ENCODE results near the gene GDPGP1. TPM values are rescaled to one million over a fixed set of nuclear protein-coding genes. Genes with fewer than 3 reads are reported as not detected.

GDPGP1 gene
- total and polyA plus RNA-seq, 9 of the 15 experiments (the other 6 are each of a cell fraction or from before 2014, with no cell fraction given) = 0.78 to 6.1 (median 2.8) TPM

DNA sequence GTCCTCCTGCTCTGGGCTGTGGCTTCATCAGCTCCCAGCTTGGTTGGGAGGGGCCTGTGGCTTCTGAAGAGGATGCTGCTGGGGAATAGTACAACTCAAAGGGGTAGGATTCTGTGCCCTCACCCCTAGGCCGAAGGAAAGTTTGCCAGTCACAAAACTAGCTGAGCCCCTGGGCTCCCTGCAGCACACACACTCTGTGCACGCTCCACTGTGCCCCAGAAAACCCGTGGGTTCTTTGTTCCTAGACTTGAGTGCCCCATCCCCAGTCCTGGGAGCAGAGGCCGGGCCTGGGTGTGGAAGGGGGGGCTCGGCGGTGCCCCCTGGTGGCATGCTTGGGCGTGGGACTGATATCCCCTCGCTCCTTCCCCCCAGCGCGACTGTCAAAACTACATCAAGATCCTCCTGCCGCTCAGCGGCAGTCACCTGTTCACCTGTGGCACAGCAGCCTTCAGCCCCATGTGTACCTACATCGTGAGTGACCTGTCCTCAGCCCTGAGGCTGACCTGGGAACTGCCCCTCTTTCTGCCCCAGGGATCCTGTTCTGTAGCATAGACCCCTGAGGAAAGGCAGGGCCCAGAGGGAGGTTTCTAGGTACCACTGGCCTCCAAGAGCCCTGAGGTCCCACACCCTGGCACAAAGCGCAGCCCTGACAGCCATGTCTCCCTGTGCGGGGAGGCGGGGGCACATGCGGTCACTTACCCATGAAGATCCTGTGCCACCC, 14.4 kb upstream of the GDPGP1 start (continued):
- TF ChIP-seq POLR2G (IDR thresholded peaks at IDR 0.05; ENCODE audit: low read depth, low read length) = peak; percentile 42
- TF ChIP-seq, protein P1, sequence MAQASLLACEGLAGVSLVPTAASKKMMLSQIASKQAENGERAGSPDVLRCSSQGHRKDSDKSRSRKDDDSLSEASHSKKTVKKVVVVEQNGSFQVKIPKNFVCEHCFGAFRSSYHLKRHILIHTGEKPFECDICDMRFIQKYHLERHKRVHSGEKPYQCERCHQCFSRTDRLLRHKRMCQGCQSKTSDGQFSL (CRISPR knock-in tag; IDR thresholded peaks at IDR 0.05) = peak; percentile 49; the same call in 1 of the 2 replicates
- TF ChIP-seq, protein P1 (tag; IDR thresholded peaks at IDR 0.05) = peak in 1 of 2 experiments; percentile 33; a peak in 1 of 4 replicates
- TF ChIP-seq, protein P2, sequence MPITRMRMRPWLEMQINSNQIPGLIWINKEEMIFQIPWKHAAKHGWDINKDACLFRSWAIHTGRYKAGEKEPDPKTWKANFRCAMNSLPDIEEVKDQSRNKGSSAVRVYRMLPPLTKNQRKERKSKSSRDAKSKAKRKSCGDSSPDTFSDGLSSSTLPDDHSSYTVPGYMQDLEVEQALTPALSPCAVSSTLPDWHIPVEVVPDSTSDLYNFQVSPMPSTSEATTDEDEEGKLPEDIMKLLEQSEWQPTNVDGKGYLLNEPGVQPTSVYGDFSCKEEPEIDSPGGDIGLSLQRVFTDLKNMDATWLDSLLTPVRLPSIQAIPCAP (CRISPR knock-in tag; IDR thresholded peaks at IDR 0.05; ENCODE audit: borderline replicate concordance) = no peak
- TF ChIP-seq BCOR (IDR thresholded peaks at IDR 0.05) = no peak
- TF ChIP-seq BHLHE40 (IDR thresholded peaks at IDR 0.05; ENCODE audit: low read length) = peak; percentile 48; the same call in 1 of the 2 replicates
- TF ChIP-seq ZNF232 (CRISPR knock-in tag; IDR thresholded peaks at IDR 0.05) = no peak
- TF ChIP-seq XRCC5 (IDR thresholded peaks at IDR 0.05; ENCODE audit: low read depth, low read length) = 0 out of 2 replicates have a peak, but pooled peaks have one; percentile 58
- no peak for TF ChIP-seq GTF2A2 (tag; IDR thresholded peaks at IDR 0.05)
- TF ChIP-seq RAD21 (CRISPR knock-in tag; conservative IDR thresholded peaks at IDR 0.05 in 1 of 2, IDR thresholded peaks at IDR 0.05 in 1 of 2) = peak; percentile 44 to 78
- TF ChIP-seq, protein P3, sequence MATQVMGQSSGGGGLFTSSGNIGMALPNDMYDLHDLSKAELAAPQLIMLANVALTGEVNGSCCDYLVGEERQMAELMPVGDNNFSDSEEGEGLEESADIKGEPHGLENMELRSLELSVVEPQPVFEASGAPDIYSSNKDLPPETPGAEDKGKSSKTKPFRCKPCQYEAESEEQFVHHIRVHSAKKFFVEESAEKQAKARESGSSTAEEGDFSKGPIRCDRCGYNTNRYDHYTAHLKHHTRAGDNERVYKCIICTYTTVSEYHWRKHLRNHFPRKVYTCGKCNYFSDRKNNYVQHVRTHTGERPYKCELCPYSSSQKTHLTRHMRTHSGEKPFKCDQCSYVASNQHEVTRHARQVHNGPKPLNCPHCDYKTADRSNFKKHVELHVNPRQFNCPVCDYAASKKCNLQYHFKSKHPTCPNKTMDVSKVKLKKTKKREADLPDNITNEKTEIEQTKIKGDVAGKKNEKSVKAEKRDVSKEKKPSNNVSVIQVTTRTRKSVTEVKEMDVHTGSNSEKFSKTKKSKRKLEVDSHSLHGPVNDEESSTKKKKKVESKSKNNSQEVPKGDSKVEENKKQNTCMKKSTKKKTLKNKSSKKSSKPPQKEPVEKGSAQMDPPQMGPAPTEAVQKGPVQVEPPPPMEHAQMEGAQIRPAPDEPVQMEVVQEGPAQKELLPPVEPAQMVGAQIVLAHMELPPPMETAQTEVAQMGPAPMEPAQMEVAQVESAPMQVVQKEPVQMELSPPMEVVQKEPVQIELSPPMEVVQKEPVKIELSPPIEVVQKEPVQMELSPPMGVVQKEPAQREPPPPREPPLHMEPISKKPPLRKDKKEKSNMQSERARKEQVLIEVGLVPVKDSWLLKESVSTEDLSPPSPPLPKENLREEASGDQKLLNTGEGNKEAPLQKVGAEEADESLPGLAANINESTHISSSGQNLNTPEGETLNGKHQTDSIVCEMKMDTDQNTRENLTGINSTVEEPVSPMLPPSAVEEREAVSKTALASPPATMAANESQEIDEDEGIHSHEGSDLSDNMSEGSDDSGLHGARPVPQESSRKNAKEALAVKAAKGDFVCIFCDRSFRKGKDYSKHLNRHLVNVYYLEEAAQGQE (IDR thresholded peaks at IDR 0.05; ENCODE audit: borderline replicate concordance) = peak; percentile 73
- TF ChIP-seq, protein P3 (CRISPR knock-in tag; IDR thresholded peaks at IDR 0.05; ENCODE audit: low read depth) = no peak
- no peak for TF ChIP-seq ZNF23 (CRISPR knock-in tag; IDR thresholded peaks at IDR 0.05)
- no peak for TF ChIP-seq MIER1 (IDR thresholded peaks at IDR 0.05; ENCODE audit: low read depth)
- no peak for TF ChIP-seq DPF2 (IDR thresholded peaks at IDR 0.05)
- TF ChIP-seq TAL1 (IDR thresholded peaks at IDR 0.05) = no peak
- TF ChIP-seq RCOR1 (IDR thresholded peaks at IDR 0.05; ENCODE audit: borderline replicate concordance in 1 of 2, low read depth in 2 of 2, low read length in 2 of 2) = peak in 1 of 2 experiments; percentile 16; a peak in 1 of 4 replicates
- TF ChIP-seq LARP7 (IDR thresholded peaks at IDR 0.05) = no peak
- TF ChIP-seq STAG1 (CRISPR knock-in tag; IDR thresholded peaks at IDR 0.05; ENCODE audit: borderline replicate concordance) = peak; percentile 28; the same call in 1 of the 2 replicates

Measured in K562 (cell line).